ENCODE results near the gene UBE3A. TPM values are rescaled to one million over a fixed set of nuclear protein-coding genes. Genes with fewer than 3 reads are reported as not detected.
"Not testable (repeated sequence)": the region's sequence is repeated elsewhere in the genome, so short reads cannot be mapped to it uniquely, and the experiment has no call there.

The UBE3A gene
- total RNA-seq, 2 experiments from 2014 or later: 80.9 to 93.0 TPM

DNA sequence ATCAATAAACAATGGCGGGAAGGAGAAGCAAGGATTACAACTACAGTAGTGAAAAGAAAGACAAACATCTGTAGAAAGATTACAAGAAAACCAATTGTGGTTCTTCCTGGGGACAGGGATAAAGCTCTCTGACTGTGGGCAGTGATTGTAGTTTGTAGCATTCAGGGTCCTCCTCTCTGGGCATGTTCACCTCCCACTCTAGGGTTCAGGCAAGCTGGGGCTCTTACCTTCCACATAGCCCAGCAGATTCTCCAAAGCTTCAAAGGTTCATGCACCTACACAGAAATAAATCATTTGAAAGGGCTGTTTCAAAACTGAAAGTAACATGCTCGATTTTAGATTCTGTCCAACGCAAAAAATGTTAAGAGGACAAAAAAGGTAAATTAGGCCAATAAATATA lies 17.4 kb upstream of the UBE3A start:
- Mint-ChIP-seq H3K4me3 (no peak overlapping the region), H3K36me3 (ENCODE audit: low read depth) (no peaks in the 10 kb centered on the region), H3K4me1 (no peaks in the 10 kb centered on the region), H3K27ac (no peak overlapping the region), H3K9me3 (peaks cover 4% of the 10 kb centered on the region), H3K27me3 (no peaks in the 10 kb centered on the region)
- ChIA-PET POLR2A (no interaction called here), CTCF (no interaction called here)
- DNase-seq: no peak

- Mint-ChIP-seq H3K4me3 (no peak overlapping the region), H3K36me3 (ENCODE audit: low read depth) (no peaks in the 10 kb centered on the region), H3K4me1 (no peaks in the 10 kb centered on the region), H3K27me3 (no peaks in the 10 kb centered on the region), H3K27ac (no peak overlapping the region), H3K9me3 (peaks cover 6% of the 10 kb centered on the region)
- ChIA-PET CTCF (interaction anchor here (0.5 to 1.0 kb wide), 2 partner anchors 30 to 170 kb away, joined by 3 to 4 read pairs; no protein-coding TSS in a partner anchor), POLR2A (no interaction called here)
- no peak for DNase-seq
Measured at GRCh38 chr15:25455226-25455625, 16.4 kb upstream of the UBE3A start.

DNA sequence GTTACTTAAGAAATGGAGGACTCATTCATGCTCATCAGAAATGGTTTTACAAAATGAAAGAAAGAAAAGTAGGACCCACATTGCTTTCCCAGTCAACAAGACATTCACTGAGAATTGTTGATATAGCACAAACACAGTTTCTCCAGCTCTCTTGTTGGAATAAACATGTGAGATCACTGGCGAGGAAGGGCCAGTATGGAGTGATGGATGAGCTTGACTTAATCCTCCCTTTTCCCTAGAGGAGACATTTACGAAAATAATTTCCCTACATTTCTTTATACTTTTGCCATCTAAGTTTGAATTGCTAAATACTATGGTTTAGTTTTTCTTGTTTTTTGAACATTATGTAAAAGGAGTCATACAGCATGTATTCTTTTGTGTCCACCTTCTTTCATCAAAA lies 15.9 kb upstream of the UBE3A start:
- no peaks in the 10 kb centered on the region for H3K4me1 Mint-ChIP-seq
- ChIA-PET POLR2A (no interaction called here), CTCF (interaction anchor here (1.0 kb wide), 1 partner anchor 30 kb away, joined by 3 read pairs; no protein-coding TSS in a partner anchor)
- no peak overlapping the region for H3K27ac Mint-ChIP-seq
- no peaks in the 10 kb centered on the region for H3K36me3 Mint-ChIP-seq (ENCODE audit: low read depth)
- no peaks in the 10 kb centered on the region for H3K27me3 Mint-ChIP-seq
- no peak for DNase-seq
- H3K4me3 Mint-ChIP-seq: no peak overlapping the region
- H3K9me3 Mint-ChIP-seq: peaks cover 11% of the 10 kb centered on the region

DNA sequence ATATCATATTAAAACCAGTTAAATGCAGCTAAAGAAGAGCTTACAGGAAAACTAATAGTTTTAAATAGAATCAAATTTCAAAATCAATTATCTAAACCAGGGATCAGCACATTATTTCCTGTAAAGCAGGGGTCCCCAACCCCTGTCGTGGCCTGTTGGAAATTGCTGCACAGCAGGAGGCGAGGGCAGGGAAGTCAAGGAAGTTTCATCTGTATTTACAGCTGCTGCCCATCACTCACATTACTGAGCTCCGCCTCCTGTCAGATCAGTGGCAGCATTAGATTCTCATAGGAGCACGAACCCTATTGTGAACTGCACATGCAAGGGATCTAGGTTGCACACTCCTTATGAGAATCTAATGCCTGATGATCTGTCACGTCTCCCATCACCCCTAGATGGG lies 14.4 kb upstream of the UBE3A start:
- H3K4me3 Mint-ChIP-seq; CTCF ChIA-PET; DNase-seq; H3K36me3 Mint-ChIP-seq (ENCODE audit: low read depth); H3K27me3 Mint-ChIP-seq; H3K27ac Mint-ChIP-seq; POLR2A ChIA-PET; H3K4me1 Mint-ChIP-seq: not testable (repeated sequence)
- H3K9me3 Mint-ChIP-seq: peaks cover 14% of the 10 kb centered on the region

GRCh38 chr15:25451501-25451900 lies 12.7 kb upstream of the UBE3A start:
- H3K4me1 Mint-ChIP-seq: no peaks in the 10 kb centered on the region
- H3K9me3 Mint-ChIP-seq: peaks cover 14% of the 10 kb centered on the region
- H3K27ac Mint-ChIP-seq: no peak overlapping the region
- DNase-seq: no peak
- H3K27me3 Mint-ChIP-seq: peaks cover 4% of the 10 kb centered on the region
- ChIA-PET POLR2A (no interaction called here), CTCF (no interaction called here)
- H3K4me3 Mint-ChIP-seq: no peak overlapping the region
- H3K36me3 Mint-ChIP-seq (ENCODE audit: low read depth): no peaks in the 10 kb centered on the region

- no peaks in the 10 kb centered on the region for H3K4me1 Mint-ChIP-seq
- no peak for DNase-seq
- ChIA-PET CTCF (no interaction called here), POLR2A (no interaction called here)
- H3K27ac Mint-ChIP-seq: no peak overlapping the region
- H3K9me3 Mint-ChIP-seq: peaks cover 14% of the 10 kb centered on the region
- no peaks in the 10 kb centered on the region for H3K36me3 Mint-ChIP-seq (ENCODE audit: low read depth)
- peaks cover 4% of the 10 kb centered on the region for H3K27me3 Mint-ChIP-seq
- no peak overlapping the region for H3K4me3 Mint-ChIP-seq
Measured at GRCh38 chr15:25450163-25450562, 11.3 kb upstream of the UBE3A start.

- POLR2A ChIA-PET: no interaction called here
- Mint-ChIP-seq H3K27me3 (peaks cover 4% of the 10 kb centered on the region), H3K27ac (no peak overlapping the region), H3K4me3 (no peak overlapping the region), H3K9me3 (peaks cover 10% of the 10 kb centered on the region), H3K36me3 (ENCODE audit: low read depth) (no peaks in the 10 kb centered on the region), H3K4me1 (no peaks in the 10 kb centered on the region)
- CTCF ChIA-PET: no interaction called here
- DNase-seq: no peak
Measured at GRCh38 chr15:25446076-25446475, 7.3 kb upstream of the UBE3A start.

- Mint-ChIP-seq H3K36me3 (ENCODE audit: low read depth) (no peaks in the 10 kb centered on the region), H3K27me3 (peaks cover 4% of the 10 kb centered on the region), H3K4me1 (peaks cover 1% of the 10 kb centered on the region), H3K9me3 (peaks cover 9% of the 10 kb centered on the region), H3K4me3 (no peak overlapping the region), H3K27ac (no peak overlapping the region)
- ChIA-PET CTCF (no interaction called here), POLR2A (no interaction called here)
- no peak for DNase-seq
Measured at GRCh38 chr15:25445412-25445811, 6.6 kb upstream of the UBE3A start.

DNA sequence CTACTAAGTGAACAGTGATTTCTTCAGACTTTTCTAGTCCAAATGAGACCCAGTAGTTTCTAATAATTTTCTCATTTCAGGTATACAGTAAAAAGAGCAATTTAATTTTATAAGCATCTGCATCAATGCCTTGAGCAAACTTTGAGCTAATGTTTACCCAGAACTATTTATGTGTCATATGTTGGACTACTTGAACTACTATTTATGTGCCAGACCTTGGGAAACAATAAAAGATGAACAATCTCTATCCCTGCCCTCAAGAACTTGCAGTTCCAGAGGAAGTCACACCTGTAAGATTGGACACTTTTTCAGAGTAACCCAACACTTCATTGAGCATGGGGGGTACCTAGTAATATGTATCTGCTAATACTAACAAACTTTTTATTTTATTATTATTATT lies 2.3 kb upstream of the UBE3A start:
- no peak for DNase-seq
- Mint-ChIP-seq H3K36me3 (ENCODE audit: low read depth) (peaks cover 3% of the 10 kb centered on the region), H3K4me3 (no peak overlapping the region), H3K9me3 (no peaks in the 10 kb centered on the region), H3K27me3 (no peaks in the 10 kb centered on the region), H3K4me1 (peaks cover 23% of the 10 kb centered on the region), H3K27ac (no peak overlapping the region)
- CTCF ChIA-PET: interaction anchor here (1.0 kb wide), 1 partner anchor 25 kb away, joined by 3 read pairs; no protein-coding TSS in a partner anchor
- POLR2A ChIA-PET: no interaction called here

DNA sequence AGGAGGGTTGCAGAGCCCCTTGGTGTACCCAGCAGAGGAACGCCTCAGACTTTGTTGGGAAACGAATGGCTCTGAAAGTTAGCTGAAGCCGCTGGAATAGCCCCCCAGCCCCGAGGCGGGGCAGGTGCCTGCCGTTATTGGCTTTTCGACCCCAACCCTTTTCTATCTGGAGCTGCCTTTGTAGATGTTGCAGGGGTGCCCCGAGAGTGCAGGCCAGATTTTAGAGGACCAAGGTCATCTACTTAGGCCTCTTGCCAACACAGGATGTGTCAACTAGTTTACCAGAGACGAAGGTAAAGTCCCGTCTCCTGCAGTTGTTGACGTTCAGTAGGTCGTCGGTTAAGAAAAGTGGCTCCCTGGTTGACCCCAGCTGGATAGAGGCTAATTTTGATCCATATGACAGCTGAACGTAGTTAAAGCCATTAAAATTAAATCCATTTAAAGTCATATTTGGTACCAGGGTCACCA lies 579 bp upstream of the UBE3A start:
- H3K4me1 Mint-ChIP-seq: peaks cover 38% of the 10 kb centered on the region
- DNase-seq: no peak
- H3K27me3 Mint-ChIP-seq: no peaks in the 10 kb centered on the region
- ChIA-PET CTCF (interaction anchor here (0.6 kb wide), 1 partner anchor 251 kb away, joined by 3 read pairs; no protein-coding TSS in a partner anchor), POLR2A (interaction anchor here (0.6 kb wide), 1 partner anchor 74 kb away, joined by 4 read pairs; no protein-coding TSS in a partner anchor)
- peak overlapping the region; percentile 94 for H3K27ac Mint-ChIP-seq
- H3K36me3 Mint-ChIP-seq (ENCODE audit: low read depth): peaks cover 13% of the 10 kb centered on the region
- H3K4me3 Mint-ChIP-seq: peak overlapping the region; percentile 95
- peaks cover 6% of the 10 kb centered on the region for H3K9me3 Mint-ChIP-seq

DNA sequence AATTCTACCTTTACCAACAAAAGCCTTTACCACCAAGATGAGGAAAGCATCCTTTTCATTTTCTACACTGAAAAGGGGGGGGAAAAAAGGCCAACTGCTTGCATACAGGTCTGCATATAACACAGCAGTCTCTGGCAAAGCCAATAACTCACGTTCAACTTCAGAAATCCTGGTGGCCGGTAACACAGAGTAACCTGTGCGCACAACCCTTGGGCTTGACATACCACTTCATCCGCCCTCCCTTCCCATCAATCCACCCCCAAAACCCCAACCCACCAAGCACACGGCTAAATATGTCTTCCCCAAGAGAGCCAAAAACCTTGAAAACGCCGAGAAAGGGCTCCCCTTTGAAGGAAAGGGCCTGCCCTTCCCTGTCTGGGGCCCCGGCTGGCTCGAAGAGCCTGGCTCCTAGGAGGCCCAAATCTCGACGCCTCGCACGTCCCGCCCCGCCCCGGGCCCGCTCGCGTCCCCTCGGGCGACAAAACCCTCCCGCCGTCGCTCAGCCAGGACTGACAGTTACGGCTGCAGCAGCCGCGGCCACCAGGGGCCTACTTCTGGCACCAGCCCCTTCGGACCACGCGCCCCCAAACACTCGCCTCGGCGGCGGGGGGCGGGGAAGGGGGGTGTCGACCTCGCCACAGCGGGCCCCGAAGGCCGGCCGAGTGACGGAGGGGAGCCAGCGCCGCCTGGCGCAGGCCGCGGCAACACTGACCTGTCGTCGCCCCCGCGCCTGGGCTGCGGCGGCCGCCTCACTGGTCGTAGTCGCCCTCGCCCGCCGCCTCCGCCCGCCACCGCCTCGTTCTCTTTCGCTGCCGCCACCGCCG lies 835 bp downstream of the UBE3A start:
- Mint-ChIP-seq H3K4me1 (peaks cover 39% of the 10 kb centered on the region), H3K36me3 (ENCODE audit: low read depth) (peaks cover 14% of the 10 kb centered on the region), H3K27ac (peak overlapping the region; percentile 98), H3K9me3 (peaks cover 6% of the 10 kb centered on the region), H3K27me3 (no peaks in the 10 kb centered on the region), H3K4me3 (peak overlapping the region; percentile 95)
- POLR2A ChIA-PET: no interaction called here
- CTCF ChIA-PET: no interaction called here
- peak; percentile 58 for DNase-seq

- H3K9me3 Mint-ChIP-seq: peaks cover 6% of the 10 kb centered on the region
- POLR2A ChIA-PET: no interaction called here
- H3K27me3 Mint-ChIP-seq: no peaks in the 10 kb centered on the region
Measured at GRCh38 chr15:25436707-25437106, 2.1 kb downstream of the UBE3A start.

DNA sequence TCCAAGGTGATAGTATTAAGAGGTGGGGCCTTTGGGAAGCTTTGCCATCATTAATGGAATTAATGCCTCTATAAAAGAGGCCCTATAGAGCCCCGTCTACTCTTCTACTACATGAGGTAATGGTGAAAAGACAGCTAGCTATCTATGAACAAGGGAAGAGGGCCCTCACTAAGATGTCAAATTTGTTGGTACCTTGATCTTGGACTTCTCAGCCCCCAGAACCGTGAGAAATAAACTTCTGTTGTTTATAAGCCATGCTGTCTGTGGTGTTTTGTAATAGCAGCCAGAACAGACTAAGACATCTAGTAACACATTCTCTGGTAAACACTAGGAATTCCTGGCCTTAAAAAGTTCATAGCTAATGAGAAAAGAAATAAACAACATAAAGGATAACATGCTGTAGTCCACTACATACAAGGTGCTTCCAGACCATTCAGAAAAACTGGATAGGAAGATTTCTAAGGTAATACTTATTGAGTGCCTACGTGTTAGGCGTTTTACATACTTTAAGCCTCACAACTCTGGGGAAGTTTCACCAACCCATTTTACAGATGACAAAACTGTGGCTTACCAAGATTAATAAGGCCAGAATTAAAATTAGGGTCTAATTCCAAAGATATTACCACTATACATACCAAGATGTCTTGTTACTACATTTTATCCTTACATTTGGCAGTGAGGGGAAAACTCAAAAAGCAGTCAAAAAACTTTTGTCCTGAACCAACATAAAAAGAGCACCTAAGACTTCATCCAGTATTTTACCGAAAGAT lies 3.2 kb downstream of the UBE3A start:
- H3K36me3 Mint-ChIP-seq (ENCODE audit: low read depth): peaks cover 20% of the 10 kb centered on the region
- ChIA-PET CTCF (no interaction called here), POLR2A (no interaction called here)
- no peak for DNase-seq
- no peaks in the 10 kb centered on the region for H3K27me3 Mint-ChIP-seq
- H3K9me3 Mint-ChIP-seq: peaks cover 6% of the 10 kb centered on the region
- no peak overlapping the region for H3K4me3 Mint-ChIP-seq
- peaks cover 42% of the 10 kb centered on the region for H3K4me1 Mint-ChIP-seq
- no peak overlapping the region for H3K27ac Mint-ChIP-seq

More at GRCh38 chr15:25436707-25437106, 2.1 kb downstream of the UBE3A start:
- peaks cover 20% of the 10 kb centered on the region for H3K36me3 Mint-ChIP-seq (ENCODE audit: low read depth)
- no peak for DNase-seq
- peaks cover 43% of the 10 kb centered on the region for H3K4me1 Mint-ChIP-seq
- no peak overlapping the region for H3K27ac Mint-ChIP-seq
- CTCF ChIA-PET: no interaction called here
- peak overlapping the region; percentile 95 for H3K4me3 Mint-ChIP-seq
